Heart left ventricle (tissue), 16 donors: Measurements from ENCODE around the gene SDHB. TPM values are rescaled to one million over a fixed set of nuclear protein-coding genes. Genes with fewer than 3 reads are reported as not detected.

Experiments used
- ATAC-seq, 4 donors: fragments of 200-7000 bp; cut with Tn5 transposase; one replicate each; pipeline ENCODE4 v1.9.1; 2020 to 2022; ENCODE audit warnings: moderate library complexity in 4 of 4, mild to moderate bottlenecking in 3 of 4, moderate number of reproducible peaks in 1 of 4
- DNase-seq, 5 donors: peaks; one replicate each; pipeline ENCODE4 v3.0.0-alpha.2; 2020
- H3K27ac ChIP-seq, 12 donors: fragments of 200-600 bp; sonication (generic) in 4 of 12; one replicate each; pipeline versions ENCODE4 v1.5.0 to v1.8.0; 2016 to 2022; ENCODE audit warnings: mild to moderate bottlenecking in 2 of 12
- H3K27me3 ChIP-seq, 9 donors: fragments of 200-600 bp; sonication (generic) in 2 of 9; one replicate each; pipeline versions ENCODE4 v1.5.1 to v1.8.0; 2016 to 2022; ENCODE audit warnings: mild to moderate bottlenecking in 3 of 9
- H3K36me3 ChIP-seq, 9 donors: fragments of 200-600 bp; sonication (generic) in 2 of 9; one replicate each; pipeline versions ENCODE4 v1.5.0 to v1.8.0; 2018 to 2022; ENCODE audit warnings: mild to moderate bottlenecking in 2 of 9
- H3K4me1 ChIP-seq, 12 donors: fragments of 200-600 bp; sonication (generic) in 4 of 12; one replicate each; pipeline versions ENCODE4 v1.5.0 to v1.8.0; 2016 to 2022; ENCODE audit warnings: mild to moderate bottlenecking in 3 of 12
- H3K4me3 ChIP-seq, 12 donors: fragments of 200-600 bp; sonication (generic) in 4 of 12; one replicate each; pipeline versions ENCODE4 v1.5.0 to v1.8.0; 2017 to 2022; ENCODE audit warnings: mild to moderate bottlenecking in 9 of 12, moderate library complexity in 4 of 12
- H3K9me3 ChIP-seq, 12 donors: fragments of 200-600 bp; sonication (generic) in 4 of 12; one replicate each; pipeline versions ENCODE4 v1.5.0 to v1.8.0; 2016 to 2022; ENCODE audit warnings: mild to moderate bottlenecking in 1 of 12
- POLR2A ChIP-seq, 2 donors: fragments of 450-650 bp; IDR thresholded peaks; one replicate each; pipeline ENCODE4 v1.6.1; 2017; ENCODE audit warnings: antibody characterized with exemption in 2 of 2, mild to moderate bottlenecking in 2 of 2, moderate library complexity in 2 of 2
- WGBS, 4 donors: extraction: QIAGEN DNeasy Blood & Tissue Kit in 2 of 4; methylation state at CpG; one replicate each; pipeline versions ENCODE4 v1.1.5 to v1.1.7; 2013 to 2018; 5-methylcytosine and 5-hydroxymethylcytosine counted together
- intact Hi-C, 10 donors: fragments of 100-400 bp; cut with DNase I; formaldehyde crosslinking; loops; one replicate each; pipeline versions ENCODE4 v1.11.1 to v1.14.2; 2022
- polyA plus RNA-seq, 2 donors: library from polyadenylated mRNA; stranded (reverse); fragments of 200-250 nt; gene quantifications; one replicate each; pipeline ENCODE4 v1.2.3, GENCODE V29; 2013
- total RNA-seq, 9 donors: library from RNA; depleted of rRNA in 2 of 9; stranded (reverse); fragments of >200 nt in 2 of 9; fragmentation: NEBNext Ultra II Directional in 3 of 9; extraction: Animal tissue kit (Norgen Biotek cat#: 25700) in 3 of 9; gene quantifications; one replicate each; pipeline versions ENCODE4 v1.1.0 to v1.2.4, GENCODE V29; 2016 to 2023
- TF ChIP-seq, protein P1 (sequence below), 12 donors: fragments of 200-600 bp; sonication (generic) in 4 of 12; IDR thresholded peaks; one replicate each; pipeline versions ENCODE4 v1.5.0 to v1.8.0; 2018 to 2022; ENCODE audit warnings: antibody characterized with exemption in 12 of 12, mild to moderate bottlenecking in 5 of 12
- donor health status: ischemic (EF 13 %, LVEDD 7.1; RV severe dilation, severe dysfunction).
- donor health status: healthy with polysubstance abuse.
- donor health status: DM: no; HTN: yes; CAD: no.
- donor health status: DM: no; HTN: no; CAD: no.
- donor health status: ischemic (EF 25% LVEDD 6.9; RV normal size, moderate dysfunction).
- donor health status: ischemic (EF 25% LVEDD 5.7; RV mildly dilated, moderate dysfunction).
- donor health status: healthy.
- donor health status: DM: yes; HTN: yes; CAD: no.
- donor health status: ischemic (EF 35%, LVEDD 5.7; RV mildly dilated, moderate dysfunction).
- donor health status: nonischemic (EF 11% LVEDD 7.7; RV severe dilation, severe dysfunction).
- donor health status: DM: yes; HTN: yes; CAD: no.
- donor health status: PGD.
- donor health status: ischemic (EF 29% LVEDD 5.4; RV normal size, mild dysfunction).
- donor health status: nonischemic (EF 23%, LVEDD 6.1; RV moderate dilation, normal function).

The SDHB gene
- total and polyA plus RNA-seq, 11 donors = 174 to 617 (median 341) TPM

GRCh38 chr1:17091252-17091651 lies 37.4 kb upstream of the SDHB start:
- WGBS, 4 donors = 71 to 89% (median 77%) methylated on average over 6 to 7 of the region's 7 CpGs
- TF ChIP-seq, protein P1, sequence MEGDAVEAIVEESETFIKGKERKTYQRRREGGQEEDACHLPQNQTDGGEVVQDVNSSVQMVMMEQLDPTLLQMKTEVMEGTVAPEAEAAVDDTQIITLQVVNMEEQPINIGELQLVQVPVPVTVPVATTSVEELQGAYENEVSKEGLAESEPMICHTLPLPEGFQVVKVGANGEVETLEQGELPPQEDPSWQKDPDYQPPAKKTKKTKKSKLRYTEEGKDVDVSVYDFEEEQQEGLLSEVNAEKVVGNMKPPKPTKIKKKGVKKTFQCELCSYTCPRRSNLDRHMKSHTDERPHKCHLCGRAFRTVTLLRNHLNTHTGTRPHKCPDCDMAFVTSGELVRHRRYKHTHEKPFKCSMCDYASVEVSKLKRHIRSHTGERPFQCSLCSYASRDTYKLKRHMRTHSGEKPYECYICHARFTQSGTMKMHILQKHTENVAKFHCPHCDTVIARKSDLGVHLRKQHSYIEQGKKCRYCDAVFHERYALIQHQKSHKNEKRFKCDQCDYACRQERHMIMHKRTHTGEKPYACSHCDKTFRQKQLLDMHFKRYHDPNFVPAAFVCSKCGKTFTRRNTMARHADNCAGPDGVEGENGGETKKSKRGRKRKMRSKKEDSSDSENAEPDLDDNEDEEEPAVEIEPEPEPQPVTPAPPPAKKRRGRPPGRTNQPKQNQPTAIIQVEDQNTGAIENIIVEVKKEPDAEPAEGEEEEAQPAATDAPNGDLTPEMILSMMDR (IDR thresholded peaks at IDR 0.05) = no peak
- no peak for TF ChIP-seq POLR2A (IDR thresholded peaks at IDR 0.05)
- H3K9me3 ChIP-seq = peaks cover 0 to 9% (median 0%) of the 10 kb centered on the region in 12 donors

DNA sequence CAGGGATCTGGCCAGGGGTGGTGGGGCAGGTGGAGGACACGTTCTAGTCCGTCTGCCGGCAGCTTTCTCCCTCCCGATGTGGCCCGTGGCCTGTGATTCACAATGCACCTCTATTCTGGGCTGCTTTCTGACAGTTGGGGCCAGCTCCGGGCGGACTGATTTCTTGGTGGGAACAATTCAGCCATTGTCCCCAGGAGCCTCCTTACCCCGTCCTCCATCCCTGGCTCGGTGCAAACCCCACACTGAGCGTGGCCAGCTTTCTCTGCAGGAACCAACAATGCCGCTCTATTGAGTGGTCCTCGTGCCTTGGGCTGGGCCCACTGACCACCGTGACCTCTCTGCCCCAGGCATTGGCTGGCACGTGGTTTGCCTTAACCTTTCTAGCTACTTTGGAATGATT lies 35.7 kb upstream of the SDHB start:
- H3K27me3 ChIP-seq = no peaks in the 10 kb centered on the region
- 68 to 92% (median 75%) methylated on average over 14 of the region's 14 CpGs for WGBS, 4 donors
- no peak overlapping the region for H3K4me3 ChIP-seq
- ATAC-seq (no peak), DNase-seq (no peak)
- H3K36me3 ChIP-seq = no peaks in the 10 kb centered on the region
- H3K4me1 ChIP-seq = no peaks in the 10 kb centered on the region
- TF ChIP-seq, protein P1 (IDR thresholded peaks at IDR 0.05) = no peak
- intact Hi-C loops = loop anchor here in 1 of 10 donors (2.0 kb wide), 1 partner anchor 17 kb away; no protein-coding TSS in a partner anchor
- no peak overlapping the region for H3K27ac ChIP-seq
- H3K9me3 ChIP-seq = peaks cover 0 to 9% (median 0%) of the 10 kb centered on the region in 12 donors

More at GRCh38 chr1:17091252-17091651, 37.4 kb upstream of the SDHB start:
- intact Hi-C loops = no loop called here
- ATAC-seq (no peak), DNase-seq (no peak)
- Histone ChIP-seq H3K4me3 (no peak overlapping the region), H3K27me3 (no peaks in the 10 kb centered on the region), H3K4me1 (no peaks in the 10 kb centered on the region), H3K36me3 (no peaks in the 10 kb centered on the region), H3K27ac (no peak overlapping the region)

DNA sequence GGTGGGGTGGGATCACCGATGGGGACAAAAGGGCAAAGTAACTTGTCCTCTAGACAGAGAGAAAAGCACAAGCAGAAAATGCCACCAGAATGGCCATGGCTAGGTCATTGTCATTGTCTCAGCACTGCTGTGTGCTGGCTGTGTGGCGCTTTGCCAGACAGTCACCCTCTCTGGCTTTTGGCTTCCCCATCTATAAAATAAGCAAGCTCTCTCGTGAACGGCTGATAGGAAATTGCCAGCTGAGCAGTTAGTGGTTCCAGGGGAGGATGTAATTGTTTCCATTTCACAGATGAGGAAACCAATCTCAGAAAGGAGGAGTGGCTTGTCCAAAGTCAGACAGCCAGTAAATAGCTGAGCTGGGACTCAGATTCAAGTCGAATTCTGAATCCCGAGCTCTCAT lies 32.9 kb upstream of the SDHB start:
- DNase-seq = no peak
- TF ChIP-seq POLR2A (IDR thresholded peaks at IDR 0.05) = no peak
- TF ChIP-seq, protein P1 (IDR thresholded peaks at IDR 0.05) = no peak
- WGBS, 4 donors = 70 to 82% (median 73%) methylated on average over 6 of the region's 6 CpGs

DNA sequence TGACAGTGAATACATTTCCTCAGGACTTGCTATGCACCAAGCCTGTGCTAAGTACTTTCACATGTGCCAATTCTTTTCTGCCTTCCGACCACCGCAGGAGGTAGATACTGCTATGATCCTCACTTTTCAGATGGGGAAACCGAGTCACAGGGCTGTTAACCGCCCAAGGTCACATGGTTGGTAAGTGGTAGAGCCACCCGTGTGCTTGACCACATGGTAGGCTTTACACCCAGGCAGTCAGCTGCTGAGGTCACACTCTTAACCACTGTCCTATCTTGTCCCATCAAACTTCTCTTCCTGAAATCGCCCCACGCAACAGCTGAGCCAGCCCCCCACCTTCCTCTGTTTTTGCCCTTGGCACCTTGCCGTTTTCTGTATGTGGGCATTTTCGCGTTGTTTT lies 31.0 kb upstream of the SDHB start:
- H3K9me3 ChIP-seq = no peaks in the 10 kb centered on the region
- no peaks in the 10 kb centered on the region for H3K36me3 ChIP-seq
- peaks cover 0 to 4% (median 0%) of the 10 kb centered on the region in 12 donors for H3K4me1 ChIP-seq
- no peak for DNase-seq
- no peak overlapping the region for H3K27ac ChIP-seq
- 75 to 88% (median 77%) methylated on average over 10 of the region's 10 CpGs for WGBS, 4 donors
- no peaks in the 10 kb centered on the region for H3K27me3 ChIP-seq
- ATAC-seq = no peak
- TF ChIP-seq, protein P1 (IDR thresholded peaks at IDR 0.05) = no peak
- no peak for TF ChIP-seq POLR2A (IDR thresholded peaks at IDR 0.05)
- H3K4me3 ChIP-seq = no peak overlapping the region
- intact Hi-C loops = no loop called here

More for the DNA sequence above, 32.9 kb upstream of the SDHB start:
- Histone ChIP-seq H3K4me3 (no peak overlapping the region), H3K4me1 (peaks cover 0 to 4% (median 0%) of the 10 kb centered on the region in 12 donors), H3K9me3 (no peaks in the 10 kb centered on the region), H3K27me3 (no peaks in the 10 kb centered on the region), H3K36me3 (no peaks in the 10 kb centered on the region), H3K27ac (no peak overlapping the region)
- intact Hi-C loops = no loop called here
- no peak for ATAC-seq
